GM11168 (cell line): Measurements from ENCODE around the gene RAVER1.
"Not testable (repeated sequence)": the region's sequence is repeated elsewhere in the genome, so short reads cannot be mapped to it uniquely, and the experiment has no call there.

Source experiments
- in situ Hi-C: fragments of 300-500 bp; cut with MboI; formaldehyde crosslinking; loops from one replicate; pipeline ENCODE4 v1.12.0; 2022; ENCODE audit warnings: low sequenced_read_pairs; ENCODE audit not compliant: unreplicated experiment

Gene RAVER1

DNA sequence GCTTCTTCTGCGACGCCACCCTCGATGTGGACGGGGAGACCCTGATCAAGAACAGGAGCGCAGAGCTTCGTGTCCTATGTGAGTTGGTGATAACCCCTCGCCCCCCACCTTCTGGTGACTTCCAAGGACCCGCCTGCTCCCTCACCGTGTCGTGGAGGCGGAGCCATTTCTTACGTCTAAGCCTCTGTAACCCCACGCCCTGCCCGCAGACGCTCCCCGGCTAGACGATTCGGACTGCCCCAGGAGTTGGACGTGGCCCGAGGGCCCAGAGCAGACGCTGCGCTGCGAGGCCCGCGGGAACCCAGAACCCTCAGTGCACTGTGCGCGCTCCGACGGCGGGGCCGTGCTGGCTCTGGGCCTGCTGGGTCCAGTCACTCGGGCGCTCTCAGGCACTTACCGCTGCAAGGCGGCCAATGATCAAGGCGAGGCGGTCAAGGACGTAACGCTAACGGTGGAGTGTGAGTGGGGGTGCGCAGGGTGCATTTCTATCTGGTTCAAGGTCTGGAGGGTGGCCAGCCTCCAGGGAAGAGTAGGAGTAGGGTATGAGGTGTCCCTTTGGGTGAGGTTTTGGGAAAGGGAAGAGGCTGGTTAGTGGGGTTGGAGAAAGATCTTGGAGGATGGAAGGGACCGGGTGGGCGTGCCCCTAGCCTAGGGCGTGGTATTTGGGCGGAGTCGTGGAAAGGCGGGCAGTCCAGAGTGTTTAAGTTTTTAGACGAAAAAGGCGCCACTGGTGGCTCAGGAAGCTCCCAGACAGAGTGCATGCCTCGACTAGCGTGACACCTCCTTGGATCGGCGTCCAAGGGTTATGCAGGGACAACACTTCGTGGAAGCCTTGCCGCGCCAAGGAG, 40.3 kb downstream of the RAVER1 start:
- in situ Hi-C loops: no loop called here

DNA sequence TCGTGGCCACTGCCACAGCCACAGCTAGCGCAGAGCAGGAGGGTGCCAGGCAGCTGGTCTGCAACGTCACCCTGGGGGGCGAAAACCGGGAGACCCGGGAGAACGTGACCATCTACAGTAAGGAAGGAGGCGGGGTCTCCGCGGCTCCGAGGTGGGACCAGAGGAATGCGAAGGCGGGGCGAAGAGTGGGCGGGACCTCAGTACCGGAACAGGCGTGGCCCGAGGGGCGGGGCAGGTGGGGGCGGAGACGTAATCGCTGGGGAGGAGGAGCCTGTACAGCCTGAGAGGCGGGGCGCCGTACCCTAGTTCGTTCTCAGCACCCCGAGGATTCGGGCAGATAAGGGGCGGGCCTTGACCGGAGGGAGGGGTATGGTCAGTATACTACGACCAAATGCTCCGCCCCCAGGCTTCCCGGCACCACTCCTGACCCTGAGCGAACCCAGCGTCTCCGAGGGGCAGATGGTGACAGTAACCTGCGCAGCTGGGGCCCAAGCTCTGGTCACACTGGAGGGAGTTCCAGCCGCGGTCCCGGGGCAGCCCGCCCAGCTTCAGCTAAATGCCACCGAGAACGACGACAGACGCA, 41.0 kb downstream of the RAVER1 start:
- in situ Hi-C loops: no loop called here

DNA sequence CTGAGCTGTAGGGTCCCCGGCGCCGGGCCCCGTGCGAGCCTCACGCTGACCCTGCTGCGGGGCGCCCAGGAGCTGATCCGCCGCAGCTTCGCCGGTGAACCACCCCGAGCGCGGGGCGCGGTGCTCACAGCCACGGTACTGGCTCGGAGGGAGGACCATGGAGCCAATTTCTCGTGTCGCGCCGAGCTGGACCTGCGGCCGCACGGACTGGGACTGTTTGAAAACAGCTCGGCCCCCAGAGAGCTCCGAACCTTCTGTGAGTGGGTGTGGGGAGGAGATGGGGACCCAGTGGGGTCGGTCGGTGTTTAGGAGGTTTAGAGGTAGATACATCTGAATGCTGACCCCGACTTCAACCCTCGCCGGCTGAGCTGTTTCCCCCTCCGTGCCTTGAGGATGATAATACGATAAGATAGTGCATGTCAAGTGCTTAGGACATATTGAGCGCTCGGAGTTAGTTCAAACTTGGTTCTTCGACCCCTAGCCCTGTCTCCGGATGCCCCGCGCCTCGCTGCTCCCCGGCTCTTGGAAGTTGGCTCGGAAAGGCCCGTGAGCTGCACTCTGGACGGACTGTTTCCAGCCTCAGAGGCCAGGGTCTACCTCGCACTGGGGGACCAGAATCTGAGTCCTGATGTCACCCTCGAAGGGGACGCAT, 41.6 kb downstream of the RAVER1 start:
- in situ Hi-C loops: no loop called here

DNA sequence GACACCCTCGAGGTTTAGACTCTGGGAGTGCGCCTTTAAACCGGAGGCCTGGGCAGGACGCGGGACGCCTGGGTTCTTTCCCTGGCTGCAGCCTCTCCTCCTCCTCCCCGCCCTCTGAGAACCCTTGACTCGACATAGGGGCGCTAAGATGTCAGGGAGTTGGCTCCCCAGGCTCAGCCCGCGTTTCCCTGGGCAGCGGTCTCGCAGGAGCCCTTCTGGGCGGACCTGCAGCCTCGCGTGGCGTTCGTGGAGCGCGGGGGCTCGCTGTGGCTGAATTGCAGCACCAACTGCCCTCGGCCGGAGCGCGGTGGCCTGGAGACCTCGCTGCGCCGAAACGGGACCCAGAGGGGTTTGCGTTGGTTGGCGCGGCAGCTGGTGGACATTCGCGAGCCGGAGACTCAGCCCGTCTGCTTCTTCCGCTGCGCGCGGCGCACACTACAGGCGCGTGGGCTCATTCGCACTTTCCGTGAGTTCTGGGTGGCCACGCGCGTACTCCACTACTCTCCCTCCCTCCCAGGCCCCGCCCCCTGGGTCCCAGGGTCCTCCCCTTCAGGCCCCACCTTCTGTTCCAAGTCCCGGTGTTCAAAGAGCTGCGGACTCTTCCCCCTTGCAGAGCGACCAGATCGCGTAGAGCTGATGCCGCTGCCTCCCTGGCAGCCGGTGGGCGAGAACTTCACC, 42.3 kb downstream of the RAVER1 start:
- in situ Hi-C loops: no loop called here

DNA sequence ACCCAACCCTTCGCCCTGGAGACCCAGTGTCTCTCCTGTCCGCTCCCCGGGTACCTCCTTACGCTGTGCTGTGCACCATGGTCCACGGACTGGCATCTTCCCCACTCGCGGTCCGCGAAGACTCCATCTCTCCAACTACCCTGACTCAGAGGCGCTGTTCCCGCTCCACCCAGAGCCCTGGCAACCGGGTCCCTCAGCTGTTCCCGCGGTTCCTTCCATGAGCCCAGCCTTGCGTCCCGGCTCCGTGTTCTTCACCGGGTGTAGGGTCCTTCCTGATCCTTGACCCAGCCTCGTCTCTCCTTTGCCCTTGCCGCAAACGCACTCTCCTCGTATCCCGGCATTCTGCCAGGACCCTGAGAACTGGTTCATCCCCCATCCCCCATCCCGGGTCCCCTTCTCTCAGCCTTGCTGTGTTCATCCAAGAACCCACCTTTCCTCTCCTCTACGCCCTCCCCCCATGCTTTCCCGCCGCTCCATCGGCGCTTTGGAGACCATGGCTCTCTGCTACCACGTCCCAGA, 42.9 kb downstream of the RAVER1 start:
- in situ Hi-C loops: no loop called here

DNA sequence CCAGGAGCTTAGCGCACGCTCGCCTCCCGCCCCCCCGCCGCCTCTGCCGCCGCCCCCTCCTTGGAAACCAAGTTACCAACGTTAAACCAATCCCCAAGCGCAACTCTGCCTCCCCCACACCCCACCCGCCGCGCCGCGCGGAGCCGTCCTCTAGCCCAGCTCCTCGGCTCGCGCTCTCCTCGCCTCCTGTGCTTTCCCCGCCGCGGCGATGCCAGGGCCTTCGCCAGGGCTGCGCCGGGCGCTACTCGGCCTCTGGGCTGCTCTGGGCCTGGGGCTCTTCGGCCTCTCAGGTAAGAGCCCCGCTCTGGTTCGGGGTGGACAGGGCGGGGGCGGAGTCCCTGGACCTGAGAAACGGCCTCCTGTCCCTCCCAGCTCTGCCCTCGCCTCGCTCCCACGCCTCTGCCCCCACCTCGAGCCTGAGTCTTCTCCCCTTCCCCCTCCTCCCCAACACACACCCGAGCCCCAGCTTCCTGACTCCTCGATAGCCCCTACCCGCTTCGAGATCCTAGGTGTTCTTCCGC, 43.4 kb downstream of the RAVER1 start, which contains the start of gene ICAM5:
Gene ICAM5, plus strand, starts transcription at position 117 of the 521 bp plus-strand sequence. Its CDS starts 92 bp downstream, at position 209.
- in situ Hi-C loops: no loop called here

DNA sequence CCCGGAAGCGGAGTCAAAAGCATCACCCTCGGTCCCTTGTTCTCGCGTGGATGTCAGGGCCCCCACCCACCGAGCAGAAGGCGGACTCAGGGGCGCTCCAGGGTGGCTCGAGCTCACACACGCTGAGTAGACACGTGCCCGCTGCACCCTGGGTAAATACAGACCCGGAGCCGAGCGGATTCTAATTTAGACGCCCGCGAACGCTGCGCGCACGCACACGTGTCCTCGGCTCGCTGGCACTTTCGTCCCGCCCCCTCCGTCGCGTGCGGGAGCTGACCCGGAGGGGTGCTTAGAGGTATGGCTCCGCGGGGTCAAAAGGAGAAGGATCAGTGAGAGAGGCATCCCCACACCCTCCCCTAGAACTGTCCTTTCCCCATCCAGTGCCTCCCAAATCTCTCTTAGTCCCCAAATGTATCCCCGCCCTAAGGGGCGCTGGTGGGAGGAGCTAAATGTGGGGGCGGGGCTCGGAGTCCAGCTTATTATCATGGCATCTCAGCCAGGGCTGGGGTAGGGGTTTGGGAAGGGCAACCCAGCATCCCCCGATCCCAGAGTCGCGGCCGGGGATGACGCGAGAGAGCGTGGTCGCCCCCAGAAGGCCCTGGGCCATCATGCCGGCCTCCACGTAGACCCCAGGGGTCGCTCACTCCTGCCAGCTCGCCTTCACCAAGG, 44.0 kb downstream of the RAVER1 start:
- in situ Hi-C loops: no loop called here

DNA sequence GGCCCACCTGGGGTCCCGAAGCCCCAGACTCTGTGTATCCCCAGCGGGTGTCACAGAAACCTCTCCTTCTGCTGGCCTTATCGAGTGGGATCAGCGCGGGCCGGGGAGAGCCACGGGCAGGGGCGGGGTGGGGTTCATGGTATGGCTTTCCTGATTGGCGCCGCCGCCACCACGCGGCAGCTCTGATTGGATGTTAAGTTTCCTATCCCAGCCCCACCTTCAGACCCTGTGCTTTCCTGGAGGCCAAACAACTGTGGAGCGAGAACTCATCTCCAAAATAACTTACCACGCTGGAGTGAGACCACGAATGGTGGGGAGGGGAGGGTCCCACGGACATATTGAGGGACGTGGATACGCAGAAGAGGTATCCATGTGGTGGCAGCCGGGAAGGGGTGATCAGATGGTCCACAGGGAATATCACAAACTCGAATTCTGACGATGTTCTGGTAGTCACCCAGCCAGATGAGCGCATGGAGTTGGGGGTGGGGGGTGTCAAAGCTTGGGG, 44.6 kb downstream of the RAVER1 start:
- in situ Hi-C loops: no loop called here

DNA sequence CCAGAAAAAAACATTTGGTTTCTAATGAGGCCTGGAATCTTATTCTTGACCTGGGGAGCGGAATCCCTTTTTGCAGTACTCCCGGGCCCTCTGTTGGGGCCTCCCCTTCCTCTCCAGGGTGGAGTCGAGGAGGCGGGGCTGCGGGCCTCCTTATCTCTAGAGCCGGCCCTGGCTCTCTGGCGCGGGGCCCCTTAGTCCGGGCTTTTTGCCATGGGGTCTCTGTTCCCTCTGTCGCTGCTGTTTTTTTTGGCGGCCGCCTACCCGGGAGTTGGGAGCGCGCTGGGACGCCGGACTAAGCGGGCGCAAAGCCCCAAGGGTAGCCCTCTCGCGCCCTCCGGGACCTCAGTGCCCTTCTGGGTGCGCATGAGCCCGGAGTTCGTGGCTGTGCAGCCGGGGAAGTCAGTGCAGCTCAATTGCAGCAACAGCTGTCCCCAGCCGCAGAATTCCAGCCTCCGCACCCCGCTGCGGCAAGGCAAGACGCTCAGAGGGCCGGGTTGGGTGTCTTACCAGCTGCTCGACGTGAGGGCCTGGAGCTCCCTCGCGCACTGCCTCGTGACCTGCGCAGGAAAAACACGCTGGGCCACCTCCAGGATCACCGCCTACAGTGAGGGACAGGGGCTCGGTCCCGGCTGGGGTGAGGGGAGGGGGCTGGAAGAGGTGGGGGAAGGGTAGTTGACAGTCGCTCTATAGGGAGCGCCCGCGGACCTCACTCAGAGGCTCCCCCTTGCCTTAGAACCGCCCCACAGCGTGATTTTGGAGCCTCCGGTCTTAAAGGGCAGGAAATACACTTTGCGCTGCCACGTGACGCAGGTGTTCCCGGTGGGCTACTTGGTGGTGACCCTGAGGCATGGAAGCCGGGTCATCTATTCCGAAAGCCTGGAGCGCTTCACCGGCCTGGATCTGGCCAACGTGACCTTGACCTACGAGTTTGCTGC, 46.3 kb downstream of the RAVER1 start, which contains the start of gene ICAM4:
Gene ICAM4, plus strand, starts transcription at position 153 of the 935 bp plus-strand sequence. Its CDS starts 58 bp downstream, at position 211.
- in situ Hi-C loops: no loop called here

DNA sequence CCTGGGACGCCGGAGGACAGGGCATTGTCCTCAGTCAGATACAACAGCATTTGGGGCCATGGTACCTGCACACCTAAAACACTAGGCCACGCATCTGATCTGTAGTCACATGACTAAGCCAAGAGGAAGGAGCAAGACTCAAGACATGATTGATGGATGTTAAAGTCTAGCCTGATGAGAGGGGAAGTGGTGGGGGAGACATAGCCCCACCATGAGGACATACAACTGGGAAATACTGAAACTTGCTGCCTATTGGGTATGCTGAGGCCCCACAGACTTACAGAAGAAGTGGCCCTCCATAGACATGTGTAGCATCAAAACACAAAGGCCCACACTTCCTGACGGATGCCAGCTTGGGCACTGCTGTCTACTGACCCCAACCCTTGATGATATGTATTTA, 47.9 kb downstream of the RAVER1 start:
- in situ Hi-C loops: no loop called here

DNA sequence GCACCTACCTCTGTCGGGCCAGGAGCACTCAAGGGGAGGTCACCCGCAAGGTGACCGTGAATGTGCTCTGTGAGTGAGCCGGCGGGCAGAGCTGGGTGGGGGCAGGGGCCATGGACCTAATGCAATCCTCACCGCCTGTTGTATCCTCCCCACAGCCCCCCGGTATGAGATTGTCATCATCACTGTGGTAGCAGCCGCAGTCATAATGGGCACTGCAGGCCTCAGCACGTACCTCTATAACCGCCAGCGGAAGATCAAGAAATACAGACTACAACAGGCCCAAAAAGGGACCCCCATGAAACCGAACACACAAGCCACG, 48.4 kb downstream of the RAVER1 start:
- in situ Hi-C loops: no loop called here

DNA sequence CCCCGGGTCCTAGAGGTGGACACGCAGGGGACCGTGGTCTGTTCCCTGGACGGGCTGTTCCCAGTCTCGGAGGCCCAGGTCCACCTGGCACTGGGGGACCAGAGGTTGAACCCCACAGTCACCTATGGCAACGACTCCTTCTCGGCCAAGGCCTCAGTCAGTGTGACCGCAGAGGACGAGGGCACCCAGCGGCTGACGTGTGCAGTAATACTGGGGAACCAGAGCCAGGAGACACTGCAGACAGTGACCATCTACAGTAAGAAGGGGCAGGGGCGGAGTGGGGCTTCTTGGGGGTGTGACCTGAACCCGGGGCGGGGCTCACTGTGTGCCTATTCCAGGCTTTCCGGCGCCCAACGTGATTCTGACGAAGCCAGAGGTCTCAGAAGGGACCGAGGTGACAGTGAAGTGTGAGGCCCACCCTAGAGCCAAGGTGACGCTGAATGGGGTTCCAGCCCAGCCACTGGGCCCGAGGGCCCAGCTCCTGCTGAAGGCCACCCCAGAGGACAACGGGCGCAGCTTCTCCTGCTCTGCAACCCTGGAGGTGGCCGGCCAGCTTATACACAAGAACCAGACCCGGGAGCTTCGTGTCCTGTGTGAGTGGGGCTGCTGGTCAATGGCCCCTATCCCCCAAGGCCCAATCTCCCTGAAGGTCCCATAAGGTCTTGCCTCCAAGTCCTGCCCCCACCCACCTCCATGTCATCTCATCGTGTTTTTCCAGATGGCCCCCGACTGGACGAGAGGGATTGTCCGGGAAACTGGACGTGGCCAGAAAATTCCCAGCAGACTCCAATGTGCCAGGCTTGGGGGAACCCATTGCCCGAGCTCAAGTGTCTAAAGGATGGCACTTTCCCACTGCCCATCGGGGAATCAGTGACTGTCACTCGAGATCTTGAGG, 49.0 kb downstream of the RAVER1 start:
- in situ Hi-C loops: no loop called here

DNA sequence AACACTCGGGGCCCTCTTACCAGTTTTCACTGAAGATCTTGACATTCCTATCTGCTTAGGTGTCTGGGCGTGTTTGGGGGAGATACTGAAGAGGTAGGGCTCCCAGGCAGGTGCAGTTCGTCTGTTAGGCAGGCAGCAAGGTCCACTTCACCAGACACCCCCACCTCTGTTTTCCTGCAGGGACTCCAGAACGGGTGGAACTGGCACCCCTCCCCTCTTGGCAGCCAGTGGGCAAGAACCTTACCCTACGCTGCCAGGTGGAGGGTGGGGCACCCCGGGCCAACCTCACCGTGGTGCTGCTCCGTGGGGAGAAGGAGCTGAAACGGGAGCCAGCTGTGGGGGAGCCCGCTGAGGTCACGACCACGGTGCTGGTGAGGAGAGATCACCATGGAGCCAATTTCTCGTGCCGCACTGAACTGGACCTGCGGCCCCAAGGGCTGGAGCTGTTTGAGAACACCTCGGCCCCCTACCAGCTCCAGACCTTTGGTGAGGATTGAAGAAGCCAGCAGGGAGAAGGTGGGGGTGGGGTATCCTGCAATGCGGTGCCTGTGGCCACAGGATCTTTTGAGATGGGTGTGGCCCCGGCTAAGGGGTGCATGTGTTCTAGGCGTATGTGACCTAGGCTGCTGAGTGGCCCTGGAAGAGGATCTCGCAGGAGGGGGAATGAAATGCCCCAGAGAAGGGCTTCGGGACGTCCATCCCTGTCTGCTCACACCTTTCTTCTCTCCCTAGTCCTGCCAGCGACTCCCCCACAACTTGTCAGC, 49.8 kb downstream of the RAVER1 start:
- in situ Hi-C loops: no loop called here

DNA sequence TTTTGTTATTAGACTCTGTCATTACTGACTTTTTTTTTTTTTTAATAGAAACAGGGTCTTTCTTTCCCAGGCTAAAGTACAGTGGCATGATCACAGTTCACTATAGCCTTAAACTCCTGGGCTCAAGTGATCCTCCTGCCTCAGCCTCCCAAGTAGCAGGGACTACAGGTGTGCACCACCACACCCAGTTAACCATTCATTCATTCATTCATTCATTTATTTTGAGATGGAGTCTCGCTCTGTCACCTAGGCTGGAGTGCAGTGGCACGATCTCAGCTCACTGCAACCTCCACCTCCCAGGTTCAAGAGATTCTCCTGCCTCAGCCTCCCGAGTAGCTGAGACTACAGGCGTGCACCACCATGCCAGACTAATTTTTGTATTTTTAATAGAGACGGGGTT, 51.3 kb downstream of the RAVER1 start:
- in situ Hi-C loops: not testable (repeated sequence)

DNA sequence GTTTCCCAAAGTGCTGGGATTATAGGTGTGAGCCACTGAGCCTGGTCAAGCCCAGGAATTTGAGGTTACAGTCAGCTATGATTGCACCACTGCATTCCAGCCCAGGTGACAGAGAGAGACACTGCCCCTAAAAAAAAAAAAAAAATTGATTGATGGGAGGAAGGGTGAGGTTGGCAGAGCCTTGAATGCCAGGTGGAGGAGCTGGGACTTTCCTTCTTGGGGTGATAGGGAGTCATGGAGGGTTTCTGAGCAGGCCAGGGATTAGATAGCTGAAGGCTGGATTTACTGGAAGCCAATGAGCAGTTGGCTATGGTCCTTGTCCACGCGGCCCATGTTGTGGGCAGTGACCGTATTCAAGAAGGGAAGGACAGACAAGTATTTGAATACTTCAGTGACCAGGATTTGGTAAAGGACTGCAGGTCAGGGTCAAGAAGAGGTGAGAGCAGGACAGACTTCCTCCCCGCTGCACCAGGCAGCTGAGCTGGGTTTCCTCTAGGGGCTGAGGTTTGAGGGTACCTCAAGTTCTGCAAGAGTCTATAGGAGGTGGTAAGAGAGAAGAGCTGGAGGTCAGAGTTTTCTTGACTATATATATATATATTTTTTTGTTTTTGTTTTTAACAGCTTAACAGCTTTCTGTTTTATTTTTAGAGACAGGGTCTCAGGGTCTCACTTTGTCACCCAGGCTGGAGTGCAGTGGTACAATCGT, 53.4 kb downstream of the RAVER1 start:
- in situ Hi-C loops: no loop called here

DNA sequence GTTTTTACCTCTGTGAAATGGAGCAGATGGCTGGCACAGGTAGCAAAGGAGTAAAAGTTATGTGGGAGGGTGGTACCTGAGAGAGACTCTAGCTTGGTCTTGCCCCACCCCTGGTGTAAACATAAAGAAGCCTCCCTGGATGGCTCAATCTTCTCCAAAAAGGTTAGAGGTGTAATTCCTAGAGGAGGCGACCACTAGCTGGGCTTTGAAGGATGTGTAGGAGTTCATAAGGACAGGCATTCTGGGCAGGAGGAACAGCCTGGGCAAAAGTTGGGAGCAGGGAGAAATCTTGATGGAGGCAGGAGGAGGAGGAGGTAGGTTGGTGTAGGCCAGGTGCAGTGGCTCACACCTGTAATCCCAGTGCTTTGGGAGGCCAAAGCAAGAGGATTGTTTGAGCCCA, 54.4 kb downstream of the RAVER1 start:
- in situ Hi-C loops: no loop called here
